Trophoblast cell (in vitro differentiated cells and primary cell): ENCODE measurements around the gene SPOUT1.

Experiments used
- DNase-seq, 2 donors: peaks; one replicate each; pipeline ENCODE4 v3.0.0-alpha.2; 2016
- H2AFZ ChIP-seq: 2 replicates; pipeline ENCODE4 v1.6.1; 2013; ENCODE audit warnings: low read length, moderate library complexity, mild to moderate bottlenecking; ENCODE audit not compliant: insufficient read depth, poor library complexity
- H2AK5ac ChIP-seq: 2 replicates; pipeline ENCODE4 v1.6.1; 2013; ENCODE audit warnings: mild to moderate bottlenecking, low read length
- H2BK120ac ChIP-seq: 2 replicates; pipeline ENCODE4 v1.6.1; 2013; ENCODE audit warnings: low read length, mild to moderate bottlenecking, moderate library complexity; ENCODE audit not compliant: insufficient read depth, poor library complexity
- H2BK12ac ChIP-seq: 2 replicates; pipeline ENCODE4 v1.6.1; 2013; ENCODE audit warnings: mild to moderate bottlenecking, low read length, moderate library complexity
- H2BK5ac ChIP-seq: 2 replicates; pipeline ENCODE4 v1.6.1; 2013; ENCODE audit warnings: low read length, low read depth, moderate library complexity, mild to moderate bottlenecking; ENCODE audit not compliant: poor library complexity
- H3K14ac ChIP-seq: 2 replicates; pipeline ENCODE4 v1.6.1; 2013; ENCODE audit warnings: mild to moderate bottlenecking, low read length
- H3K18ac ChIP-seq: 2 replicates; pipeline ENCODE4 v1.6.1; 2013; ENCODE audit warnings: mild to moderate bottlenecking, low read length
- H3K23ac ChIP-seq: 2 replicates; pipeline ENCODE4 v1.6.1; 2013; ENCODE audit warnings: low read length
- H3K27ac ChIP-seq: 2 replicates; pipeline ENCODE4 v1.5.1; 2013; ENCODE audit warnings: low read depth, mild to moderate bottlenecking, inconsistent platforms, low read length, moderate library complexity
- H3K27me3 ChIP-seq: 2 replicates; pipeline ENCODE4 v1.6.1; 2013; ENCODE audit warnings: inconsistent platforms, mild to moderate bottlenecking, low read length, moderate library complexity; ENCODE audit not compliant: insufficient read depth
- H3K36me3 ChIP-seq, 2 experiments: 1 replicate in 1 of 2; 2 replicates in 1 of 2; pipeline ENCODE4 v1.6.1; 2013; ENCODE audit warnings: low read length in 2 of 2, mild to moderate bottlenecking in 2 of 2, moderate library complexity in 1 of 2; ENCODE audit not compliant: insufficient read depth in 2 of 2, control insufficient read depth in 1 of 2
- H3K4ac ChIP-seq: 2 replicates; pipeline ENCODE4 v1.6.1; 2013; ENCODE audit warnings: low read depth, mild to moderate bottlenecking, low read length, moderate library complexity
- H3K4me1 ChIP-seq, 2 experiments: 1 replicate in 1 of 2; 2 replicates in 1 of 2; pipeline ENCODE4 v1.6.1; 2013; ENCODE audit warnings: low read length in 2 of 2, mild to moderate bottlenecking in 2 of 2, moderate library complexity in 1 of 2; ENCODE audit not compliant: insufficient read depth in 2 of 2, control insufficient read depth in 1 of 2
- H3K4me2 ChIP-seq: 2 replicates; pipeline ENCODE4 v1.6.1; 2013; ENCODE audit warnings: inconsistent platforms, mild to moderate bottlenecking, low read length, moderate library complexity
- H3K4me3 ChIP-seq: 2 replicates; pipeline ENCODE4 v1.5.1; 2013; ENCODE audit warnings: mild to moderate bottlenecking, low read depth, low read length, inconsistent platforms
- H3K79me1 ChIP-seq: one replicate; pipeline ENCODE4 v1.6.1; 2013; ENCODE audit warnings: low read length
- H3K79me2 ChIP-seq: 2 replicates; pipeline ENCODE4 v1.6.1; 2013; ENCODE audit warnings: low read length, mild to moderate bottlenecking; ENCODE audit not compliant: control insufficient read depth, insufficient read depth, poor library complexity
- H3K9ac ChIP-seq: 2 replicates; pipeline ENCODE4 v1.6.1; 2013; ENCODE audit warnings: mild to moderate bottlenecking, low read length
- H3K9me3 ChIP-seq: 2 replicates; pipeline ENCODE4 v1.6.1; 2013; ENCODE audit warnings: low read depth, mild to moderate bottlenecking, control low read depth, inconsistent platforms, low read length; ENCODE audit not compliant: insufficient read depth
- H4K12ac ChIP-seq: 2 replicates; pipeline ENCODE4 v1.6.1; 2013; ENCODE audit warnings: low read depth, mild to moderate bottlenecking, low read length, moderate library complexity
- H4K8ac ChIP-seq: 2 replicates; pipeline ENCODE4 v1.6.1; 2013; ENCODE audit warnings: low read depth, mild to moderate bottlenecking, low read length, moderate library complexity
- H4K91ac ChIP-seq: one replicate; pipeline ENCODE4 v1.6.1; 2013; ENCODE audit warnings: low read depth, mild to moderate bottlenecking, low read length, moderate library complexity
- WGBS: extraction: QIAGEN DNeasy Blood & Tissue Kit; methylation state at CpG from one replicate; pipeline ENCODE4 v1.1.7; 2013; ENCODE audit warnings: missing lambda C conversion rate; ENCODE audit not compliant: insufficient read length, insufficient coverage; ENCODE audit errors: extremely low coverage; 5-methylcytosine and 5-hydroxymethylcytosine counted together

Gene SPOUT1

DNA sequence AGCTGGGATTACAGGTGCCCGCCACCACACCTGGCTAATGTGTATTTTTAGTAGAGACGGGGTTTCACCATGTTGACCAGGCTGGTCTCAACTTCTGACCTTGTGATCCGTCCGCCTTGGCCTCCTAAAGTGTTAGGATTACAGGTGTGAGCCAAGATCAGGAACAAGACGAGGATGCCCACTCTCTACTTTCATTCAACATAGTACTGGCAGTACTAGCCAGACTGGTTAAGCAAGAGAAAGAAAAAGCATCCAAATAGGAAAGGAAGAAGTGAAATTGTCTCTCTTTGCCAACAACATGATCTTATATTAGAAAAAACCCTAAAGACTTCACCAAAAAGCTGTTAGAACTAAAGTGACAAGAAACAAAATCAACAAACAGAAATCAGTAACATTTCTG is 18.7 kb downstream of the SPOUT1 start:
- Histone ChIP-seq H3K4me2 (no peak overlapping the region), H3K9me3 (peaks cover 2% of the 10 kb centered on the region), H4K12ac (no peak overlapping the region), H2AK5ac (no peak overlapping the region), H3K27ac (no peak overlapping the region), H2BK120ac (no peak overlapping the region), H3K36me3 (peaks cover 25 to 31% of the 10 kb centered on the region in 2 experiments), H3K27me3 (no peaks in the 10 kb centered on the region), H3K79me1 (no peaks in the 10 kb centered on the region), H3K79me2 (no peaks in the 10 kb centered on the region), H3K18ac (no peak overlapping the region), H3K4me1 (no peaks in the 10 kb centered on the region), H2AFZ (no peak overlapping the region), H3K4ac (no peak overlapping the region), H3K4me3 (no peak overlapping the region), H4K91ac (no peak overlapping the region), H3K9ac (no peak overlapping the region), H2BK5ac (no peak overlapping the region), H3K23ac (no peak overlapping the region), H3K14ac (no peak overlapping the region), H2BK12ac (no peak overlapping the region), H4K8ac (no peak overlapping the region)
- no peak for DNase-seq
- no CpG with 5 or more reads among the region's 5 CpGs for WGBS

DNA sequence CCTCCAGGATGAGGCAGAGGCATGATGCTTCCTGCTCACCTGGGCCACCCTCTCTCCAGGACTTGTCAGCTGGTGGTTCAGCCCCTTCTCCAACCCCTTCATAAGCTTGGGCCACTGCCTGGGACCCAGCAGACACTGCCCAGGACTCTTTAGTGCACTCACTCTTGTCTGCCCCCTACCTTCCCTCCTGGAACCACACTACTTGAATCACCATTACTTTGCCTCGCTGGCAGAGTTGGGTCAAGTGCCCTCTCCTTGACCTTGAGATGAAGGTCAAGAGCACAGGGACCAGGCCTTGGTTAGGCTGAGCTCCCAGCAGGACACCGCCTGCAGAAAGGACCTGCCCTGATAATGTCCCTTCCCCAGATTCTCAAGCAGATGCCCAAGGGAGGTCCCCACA is 19.8 kb downstream of the SPOUT1 start:
- no peak overlapping the region for H3K27ac ChIP-seq
- H2AK5ac ChIP-seq: no peak overlapping the region
- no peak overlapping the region for H3K4ac ChIP-seq
- no peak overlapping the region for H3K9ac ChIP-seq
- H3K14ac ChIP-seq: no peak overlapping the region
- no CpG with 5 or more reads among the region's 2 CpGs for WGBS
- no peak overlapping the region for H3K23ac ChIP-seq
- no peak overlapping the region for H2BK12ac ChIP-seq
- H3K9me3 ChIP-seq: peaks cover 6% of the 10 kb centered on the region
- H2BK5ac ChIP-seq: no peak overlapping the region
- no peaks in the 10 kb centered on the region for H3K79me2 ChIP-seq
- no peak overlapping the region for H3K18ac ChIP-seq
- H3K4me3 ChIP-seq: no peak overlapping the region
- no peak overlapping the region for H2AFZ ChIP-seq
- H4K8ac ChIP-seq: no peak overlapping the region
- no peaks in the 10 kb centered on the region for H3K79me1 ChIP-seq
- H3K4me2 ChIP-seq: no peak overlapping the region
- no peaks in the 10 kb centered on the region for H3K4me1 ChIP-seq
- DNase-seq: no peak
- H2BK120ac ChIP-seq: no peak overlapping the region
- no peak overlapping the region for H4K12ac ChIP-seq
- H3K27me3 ChIP-seq: no peaks in the 10 kb centered on the region
- peaks cover 34 to 38% of the 10 kb centered on the region in 2 experiments for H3K36me3 ChIP-seq
- H4K91ac ChIP-seq: no peak overlapping the region

DNA sequence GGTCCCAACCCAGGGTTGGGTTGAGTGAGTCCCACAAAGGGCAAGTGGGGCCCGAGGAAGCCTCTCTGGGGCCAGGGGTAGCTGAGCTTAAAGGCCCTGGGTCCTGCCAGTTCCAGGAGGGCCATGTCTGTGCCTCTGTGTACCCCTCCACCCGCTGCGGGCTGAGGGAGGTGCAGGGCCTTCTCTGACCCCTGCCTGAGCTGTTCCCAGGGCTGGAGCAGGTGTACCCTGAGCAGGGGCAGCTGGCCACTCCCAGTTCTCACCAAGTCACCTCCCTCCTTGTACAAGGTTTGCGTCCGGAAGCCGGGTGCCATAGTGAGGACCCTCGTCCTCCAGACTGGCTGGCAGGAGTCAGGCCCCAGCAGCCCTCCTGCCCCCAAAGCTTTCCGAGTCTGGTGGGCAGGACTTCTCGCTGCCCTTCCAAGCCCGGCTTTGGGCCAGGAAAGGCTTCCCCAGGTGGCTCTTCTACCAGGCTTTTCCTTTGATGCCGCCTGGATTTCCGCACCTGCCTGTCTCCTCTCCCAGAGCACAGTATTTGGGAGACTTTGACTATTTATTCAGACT is 20.5 kb downstream of the SPOUT1 start:
- Histone ChIP-seq H3K23ac (no peak overlapping the region), H3K4me1 (no peaks in the 10 kb centered on the region), H3K4me2 (no peak overlapping the region), H3K79me1 (no peaks in the 10 kb centered on the region), H3K27ac (no peak overlapping the region), H2BK120ac (no peak overlapping the region), H2AFZ (no peak overlapping the region), H3K4me3 (no peak overlapping the region), H3K4ac (no peak overlapping the region), H3K79me2 (no peaks in the 10 kb centered on the region), H4K91ac (no peak overlapping the region), H3K14ac (no peak overlapping the region), H3K9me3 (peaks cover 6% of the 10 kb centered on the region), H4K8ac (no peak overlapping the region), H2BK5ac (no peak overlapping the region), H3K27me3 (no peaks in the 10 kb centered on the region), H3K9ac (no peak overlapping the region), H2BK12ac (no peak overlapping the region), H3K18ac (no peak overlapping the region), H4K12ac (no peak overlapping the region), H2AK5ac (no peak overlapping the region), H3K36me3 (peaks cover 36 to 40% of the 10 kb centered on the region in 2 experiments)
- no peak for DNase-seq
- no CpG with 5 or more reads among the region's 12 CpGs for WGBS

DNA sequence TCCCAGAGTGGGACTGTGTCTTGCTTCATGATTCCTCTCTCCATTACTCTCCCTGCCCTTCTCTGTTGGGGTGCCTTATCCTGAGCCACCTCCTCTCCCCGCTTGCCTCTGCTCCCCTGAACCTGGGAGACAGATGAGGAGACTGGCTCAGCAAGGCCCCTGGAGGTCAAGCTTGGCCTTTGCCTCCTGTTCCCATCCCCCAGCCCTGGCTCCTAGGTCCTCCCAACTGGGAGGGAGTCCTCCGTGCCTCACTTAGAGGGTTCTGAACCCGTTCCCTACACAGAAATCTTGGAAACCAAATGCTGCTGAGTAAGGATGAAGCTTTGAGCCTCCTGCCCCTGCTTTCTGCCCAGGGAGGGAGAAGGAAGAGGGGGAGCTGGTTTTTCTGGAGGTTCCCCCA is 21.1 kb downstream of the SPOUT1 start:
- H2BK12ac ChIP-seq: no peak overlapping the region
- H3K4me2 ChIP-seq: no peak overlapping the region
- no peak overlapping the region for H2BK5ac ChIP-seq
- no CpG with 5 or more reads among the region's 3 CpGs for WGBS
- H4K91ac ChIP-seq: no peak overlapping the region
- H3K18ac ChIP-seq: no peak overlapping the region
- H3K4me3 ChIP-seq: no peak overlapping the region
- H2AK5ac ChIP-seq: no peak overlapping the region
- no peak overlapping the region for H3K14ac ChIP-seq
- H3K23ac ChIP-seq: no peak overlapping the region
- peaks cover 6% of the 10 kb centered on the region for H3K9me3 ChIP-seq
- no peak for DNase-seq
- no peaks in the 10 kb centered on the region for H3K79me2 ChIP-seq
- no peak overlapping the region for H3K27ac ChIP-seq
- H3K4ac ChIP-seq: no peak overlapping the region
- H3K27me3 ChIP-seq: no peaks in the 10 kb centered on the region
- H3K4me1 ChIP-seq: no peaks in the 10 kb centered on the region
- no peak overlapping the region for H2AFZ ChIP-seq
- H4K12ac ChIP-seq: no peak overlapping the region
- no peak overlapping the region for H3K9ac ChIP-seq
- H3K79me1 ChIP-seq: no peaks in the 10 kb centered on the region
- no peak overlapping the region for H2BK120ac ChIP-seq
- H3K36me3 ChIP-seq: peaks cover 42 to 45% of the 10 kb centered on the region in 2 experiments
- H4K8ac ChIP-seq: no peak overlapping the region
